Hematopoietic multipotent progenitor cell (in vitro differentiated cells): Measurements from ENCODE around the gene SUMF1. TPM values are rescaled to one million over a fixed set of nuclear protein-coding genes. Genes with fewer than 3 reads are reported as not detected.

Experiments used
- DNase-seq, 3 donors: peaks; one replicate each; pipeline ENCODE4 v3.0.0-alpha.2; 2011 to 2015; ENCODE audit warnings: low read depth in 2 of 3, low spot score in 2 of 3
- total RNA-seq: library from RNA; depleted of rRNA; stranded (reverse); fragments of >200 nt; gene quantifications from one replicate; pipeline ENCODE4 v1.2.3, GENCODE V29; 2012

Gene SUMF1
- total RNA-seq, 1 donor, result 66.8 TPM

GRCh38 chr3:4314688-4315087, 152.4 kb downstream of the SUMF1 start:
- DNase-seq, result peak in 1 of 3 donors; percentile 46

- no peak for DNase-seq
Observed at GRCh38 chr3:4313606-4314293, 153.3 kb downstream of the SUMF1 start.

GRCh38 chr3:4311496-4311895, 155.6 kb downstream of the SUMF1 start:
- DNase-seq, result no peak

Other genes with a start within 250 kb of the SUMF1 start
- 23.4 TPM for gene SETMAR, start 163.9 kb downstream of the SUMF1 start, total RNA-seq
- gene ITPR1, start 26.1 kb upstream of the SUMF1 start, total RNA-seq, result 166 TPM